ENCODE results near the gene SRSF9.

Gene SRSF9

GRCh38 chr12:120497524-120498150 lies 28.1 kb upstream of the SRSF9 start:
- TF ChIP-seq CTCF (IDR thresholded peaks at IDR 0.05): no peak

- no peak; the same call in 1 of the 2 replicates for TF ChIP-seq CTCF (IDR thresholded peaks at IDR 0.05)
Measured at GRCh38 chr12:120496413-120497340, 27.1 kb upstream of the SRSF9 start.

GRCh38 chr12:120495731-120496412 lies 26.3 kb upstream of the SRSF9 start, which contains the start of gene DYNLL1:
TSS of gene DYNLL1 (plus strand) at chr12:120496113. CDS start at chr12:120496422, 309 bp downstream.
- no peak for TF ChIP-seq CTCF (IDR thresholded peaks at IDR 0.05)

GRCh38 chr12:120495186-120495730 lies 25.7 kb upstream of the SRSF9 start:
- no peak for TF ChIP-seq CTCF (IDR thresholded peaks at IDR 0.05)

- no peak for TF ChIP-seq CTCF (IDR thresholded peaks at IDR 0.05)
Measured at GRCh38 chr12:120490833-120491512, 21.4 kb upstream of the SRSF9 start.

- TF ChIP-seq CTCF (IDR thresholded peaks at IDR 0.05): no peak
Measured at GRCh38 chr12:120490325-120490724, 20.8 kb upstream of the SRSF9 start.

- TF ChIP-seq CTCF (IDR thresholded peaks at IDR 0.05): no peak
Measured at GRCh38 chr12:120489018-120489417, 19.5 kb upstream of the SRSF9 start.
